K562 (cell line): ENCODE results near the gene TCIRG1. TPM values are rescaled to one million over a fixed set of nuclear protein-coding genes. Genes with fewer than 3 reads are reported as not detected.

ENCODE experiments used
- ATAC-seq: fragments of 200-7000 bp; cut with Tn5 transposase; 3 replicates; pipeline ENCODE4 v1.9.1; 2020; ENCODE audit warnings: moderate library complexity
- BruUV-seq: library from RNA; stranded (reverse); fragments of 400-500 nt; replicated peaks from 2 replicates; lab custom pipeline; 2021; lab: Mats Ljungman, UMichigan
- CTCF ChIA-PET: fragments of 300-600 bp; formaldehyde crosslinking; extraction: SDS; loops from one replicate; lab custom pipeline; 2021; ENCODE audit warnings: low intra/inter-chr PET ratio; lab: Yijun Ruan, JAX
- POLR2A ChIA-PET: fragments of 300-600, 350-650 bp; sonication (Branson Sonifier 250); formaldehyde crosslinking; extraction: SDS; loops from one replicate; lab custom pipeline; 2021; ENCODE audit warnings: antibody characterized with exemption, inconsistent platforms; lab: Yijun Ruan, JAX
- DNase-seq, 4 experiments: peaks; one replicate each; pipeline versions ENCODE4 v3.0.0 to v3.0.0-alpha.2; 2011 to 2018; ENCODE audit warnings: low spot score in 3 of 4, mixed read lengths in 3 of 4; ENCODE audit errors: extremely low read depth in 1 of 4
- FAIRE-seq: peaks from 2 replicates; lab custom pipeline; 2011; peaks lifted over from hg19 to GRCh38; lab: Jason Lieb, UNC
- H2AFZ ChIP-seq: 2 replicates; pipeline ENCODE4 v1.6.0; 2011; ENCODE audit warnings: low read depth, low read length, control low read depth, inconsistent platforms
- H3K27ac ChIP-seq: fragments of 200-600 bp; 3 replicates; pipeline ENCODE4 v1.8.0; 2011; ENCODE audit warnings: low read depth, mild to moderate bottlenecking, control low read depth, inconsistent platforms, low read length, moderate library complexity, mixed read lengths; ENCODE audit errors: extremely low read depth
- H3K27me3 ChIP-seq, 2 experiments: fragments of 300-600 bp in 1 of 2; 2 replicates in 1 of 2; 3 replicates in 1 of 2; pipeline versions ENCODE4 v1.6.0 to v1.8.0; 2011; ENCODE audit warnings: inconsistent platforms in 2 of 2, low read length in 2 of 2, mild to moderate bottlenecking in 1 of 2, mixed read lengths in 1 of 2, moderate library complexity in 1 of 2; ENCODE audit not compliant: control insufficient read depth in 2 of 2, insufficient read depth in 2 of 2
- H3K36me3 ChIP-seq: fragments of 300-600 bp; 3 replicates; pipeline ENCODE4 v1.8.0; 2011; ENCODE audit warnings: mild to moderate bottlenecking, low read length, inconsistent platforms; ENCODE audit not compliant: control insufficient read depth, insufficient read depth
- H3K4me1 ChIP-seq, 2 experiments: fragments of 200-600 bp in 1 of 2; replicated peaks in 1 of 2; 2 replicates in 1 of 2; 3 replicates in 1 of 2; pipeline versions ENCODE4 v1.5.1 to v1.8.0; 2011; ENCODE audit warnings: inconsistent platforms in 2 of 2, low read length in 2 of 2, mild to moderate bottlenecking in 1 of 2, mixed read lengths in 1 of 2, moderate library complexity in 1 of 2; ENCODE audit not compliant: control insufficient read depth in 2 of 2, insufficient read depth in 2 of 2
- H3K4me2 ChIP-seq: 2 replicates; pipeline ENCODE4 v1.6.1; 2011; ENCODE audit warnings: low read length, control low read depth, inconsistent platforms, mixed read lengths; ENCODE audit not compliant: insufficient read depth
- H3K4me3 ChIP-seq: fragments of 200-600 bp; sonication (generic), shearing (Covaris generic); 2 replicates; pipeline ENCODE4 v1.5.1; 2016; ENCODE audit warnings: control low read depth, inconsistent platforms
- H3K79me2 ChIP-seq: fragments of 200-600 bp; 3 replicates; pipeline ENCODE4 v1.8.0; 2011; ENCODE audit warnings: low read length, inconsistent platforms; ENCODE audit not compliant: control insufficient read depth, insufficient read depth
- H3K9ac ChIP-seq, 2 experiments: 2 replicates each; pipeline versions ENCODE4 v1.6.0 to v1.6.1; 2011; ENCODE audit warnings: low read depth in 2 of 2, low read length in 2 of 2, control low read depth in 1 of 2, inconsistent platforms in 1 of 2, mild to moderate bottlenecking in 1 of 2, mixed read lengths in 1 of 2; ENCODE audit not compliant: insufficient read depth in 1 of 2
- H3K9me1 ChIP-seq: one replicate; pipeline ENCODE4 v1.6.0; 2011; ENCODE audit warnings: inconsistent platforms, mild to moderate bottlenecking, low read length, moderate library complexity; ENCODE audit not compliant: control insufficient read depth, insufficient read depth
- H3K9me3 ChIP-seq: replicated peaks from 2 replicates; pipeline ENCODE4 v1.5.1; 2011; ENCODE audit warnings: low read depth, low read length, inconsistent platforms; ENCODE audit not compliant: control insufficient read depth, insufficient read depth
- H4K20me1 ChIP-seq: replicated peaks from 2 replicates; pipeline ENCODE4 v1.6.1; 2011; ENCODE audit warnings: low read length, inconsistent platforms, mixed read lengths; ENCODE audit not compliant: control insufficient read depth, insufficient read depth
- HOMEZ ChIP-seq: fragments of 250-450 bp; sonication (Bioruptor Pico); IDR thresholded peaks from 2 replicates; pipeline ENCODE4 v1.4.0; 2020; ENCODE audit warnings: mild to moderate bottlenecking, moderate library complexity
- POLR2G ChIP-seq: fragments of 200-400 bp; formaldehyde crosslinking; IDR thresholded peaks from 2 replicates; pipeline ENCODE4 v1.6.1; 2017; ENCODE audit warnings: low read depth, mild to moderate bottlenecking, antibody characterized with exemption, low read length, moderate library complexity
- POLR3G ChIP-seq: IDR thresholded peaks from 2 replicates; pipeline ENCODE4 v1.6.1; 2011; ENCODE audit not compliant: insufficient read length, insufficient replicate concordance; ENCODE audit errors: extremely low read depth
- WGBS: fragments of 100-300 bp; shearing (Covaris generic); methylation state at CpG from one replicate; pipeline ENCODE4 v1.1.6; 2016; ENCODE audit warnings: low coverage, mixed read lengths; ENCODE audit not compliant: insufficient coverage; ENCODE audit errors: missing lambda C conversion rate; 5-methylcytosine and 5-hydroxymethylcytosine counted together
- in situ Hi-C: fragments of 300-500 bp; cut with MboI; formaldehyde crosslinking; loops from 4 replicates; pipeline ENCODE4 v1.15.0; 2018; ENCODE audit warnings: inconsistent platforms, mixed read lengths
- intact Hi-C: fragments of 100-400 bp; cut with micrococcal nuclease; formaldehyde crosslinking; loops from 2 replicates; pipeline ENCODE4 v1.14.2; 2022
- polyA plus RNA-seq, 8 experiments: library from polyadenylated mRNA; depleted of rRNA in 4 of 8; stranded (reverse) in 5 of 8; unstranded in 3 of 8; fragments of >200 nt; fragmentation: Nextera tagmentation in 2 of 8; fragmentation: Illumina TruSeq in 1 of 8; extraction: Ambion mirVana in 2 of 8; extraction: Trizol in 1 of 8; gene quantifications; 2 replicates each; pipeline versions ENCODE4 v1.2.1 to v1.2.3, GENCODE V29; 2011 to 2014; ENCODE audit warnings: inconsistent platforms in 1 of 8, missing spikeins in 1 of 8
- total RNA-seq, 7 experiments: library from RNA; depleted of rRNA in 6 of 7; stranded (reverse); fragments of >200 nt in 6 of 7; fragmentation: Illumina TruSeq in 2 of 7; extraction: Trizol in 2 of 7; gene quantifications; 2 replicates each; pipeline versions ENCODE4 v1.2.1 to v1.2.3, GENCODE V29; 2011 to 2021; ENCODE audit warnings: low replicate concordance in 1 of 7

TCIRG1 gene
- total and polyA plus RNA-seq, 9 of the 15 experiments (the other 6 are each of a cell fraction or from before 2014, with no cell fraction given) = 0.49 to 143 (median 24.4) TPM

- POLR2A ChIA-PET = interaction anchor here (0.8 to 1.1 kb wide), 2 partner anchors 9 kb away, joined by 3 to 4 read pairs; no protein-coding TSS in a partner anchor
- DNase-seq (no peak), ATAC-seq (no peak), FAIRE-seq (no peak)
- peaks cover 94% of the 10 kb centered on the region; the same call in 2 of the 3 replicates for H3K36me3 ChIP-seq
- no peak for TF ChIP-seq HOMEZ (CRISPR knock-in tag)
- no peak for TF ChIP-seq POLR3G
- peak; percentile 33 for TF ChIP-seq POLR2G
- WGBS = 88% methylated on average over 16 of the region's 35 CpGs
- H3K27ac ChIP-seq = no peak overlapping the region
- H3K79me2 ChIP-seq = no peaks in the 10 kb centered on the region
- no peaks in the 10 kb centered on the region for H3K9me3 ChIP-seq
- CTCF ChIA-PET = interaction anchor here (0.6 kb wide), 1 partner anchor 248 kb away, joined by 3 read pairs; no protein-coding TSS in a partner anchor
- intact Hi-C loops = no loop called here
- H3K4me2 ChIP-seq = no peak overlapping the region
- in situ Hi-C loops = no loop called here
- H3K9ac ChIP-seq = peak overlapping the region in 1 of 2 experiments; percentile 46; a peak in 1 of 4 replicates
- no TSS peak for BruUV-seq
- no peak overlapping the region for H3K4me3 ChIP-seq
- no peak overlapping the region for H2AFZ ChIP-seq
- H3K9me1 ChIP-seq = no peaks in the 10 kb centered on the region
- peaks cover 0 to 41% of the 10 kb centered on the region in 2 experiments; a peak in 2 of 5 replicates for H3K4me1 ChIP-seq
- H3K27me3 ChIP-seq = no peaks in the 10 kb centered on the region
- peaks cover 4% of the 10 kb centered on the region; the same call in 1 of the 2 replicates for H4K20me1 ChIP-seq
Observed at GRCh38 chr11:68048681-68049508, 10.1 kb downstream of the TCIRG1 start.
